Osteoblast (primary cell): Measurements from ENCODE around the gene DIS3L2. TPM values are rescaled to one million over a fixed set of nuclear protein-coding genes. Genes with fewer than 3 reads are reported as not detected.
A peak's percentile ranks its signal among the peaks of the same experiment; 100 is the strongest.

Experiments
- DNase-seq: peaks from one replicate; pipeline ENCODE4 v3.0.0; 2011; ENCODE audit warnings: low spot score, mixed read lengths; ENCODE audit not compliant: insufficient read length; ENCODE audit errors: missing footprints
- H2AFZ ChIP-seq: 2 replicates; pipeline ENCODE4 v1.6.0; 2011; ENCODE audit warnings: mild to moderate bottlenecking, low read length
- H3K27ac ChIP-seq: 2 replicates; pipeline ENCODE4 v1.5.1; 2011; ENCODE audit warnings: mild to moderate bottlenecking, low read depth, low read length, moderate library complexity
- H3K27me3 ChIP-seq: 2 replicates; pipeline ENCODE4 v1.6.0; 2012; ENCODE audit warnings: mild to moderate bottlenecking, control low read depth, inconsistent platforms, low read length, moderate library complexity; ENCODE audit not compliant: insufficient read depth
- H3K36me3 ChIP-seq: 2 replicates; pipeline ENCODE4 v1.5.1; 2011; ENCODE audit warnings: mild to moderate bottlenecking, low read length, control low read depth, moderate library complexity; ENCODE audit not compliant: insufficient read depth
- H3K4me1 ChIP-seq: 2 replicates; pipeline ENCODE4 v1.5.1; 2011; ENCODE audit warnings: mild to moderate bottlenecking, low read length, control low read depth, moderate library complexity; ENCODE audit not compliant: insufficient read depth
- H3K4me2 ChIP-seq: 2 replicates; pipeline ENCODE4 v1.6.0; 2011; ENCODE audit warnings: mild to moderate bottlenecking, low read length; ENCODE audit not compliant: insufficient read depth
- H3K4me3 ChIP-seq: fragments of 200-600 bp; sonication (generic); 3 replicates; pipeline ENCODE4 v1.5.1; 2012; ENCODE audit warnings: mild to moderate bottlenecking, low read length, inconsistent platforms; ENCODE audit not compliant: insufficient read depth
- H3K79me2 ChIP-seq: 2 replicates; pipeline ENCODE4 v1.6.0; 2012; ENCODE audit warnings: mild to moderate bottlenecking, low read length, control low read depth, inconsistent platforms; ENCODE audit not compliant: insufficient read depth
- H3K9me3 ChIP-seq: 2 replicates; pipeline ENCODE4 v1.5.1; 2011; ENCODE audit warnings: low read depth, low read length, control low read depth
- H4K20me1 ChIP-seq: 2 replicates; pipeline ENCODE4 v1.6.0; 2012; ENCODE audit warnings: mild to moderate bottlenecking, low read length, control low read depth; ENCODE audit not compliant: insufficient read depth
- CTCF ChIP-seq: IDR thresholded peaks from 2 replicates; pipeline ENCODE4 v1.5.1; 2011; ENCODE audit warnings: mild to moderate bottlenecking, low read depth, low read length, moderate library complexity; ENCODE audit errors: extremely low read depth
- total RNA-seq: library from RNA; depleted of rRNA; stranded (reverse); fragments of >200 nt; gene quantifications from 2 replicates; pipeline ENCODE4 v1.2.3, GENCODE V29; 2012

DIS3L2 gene
- total RNA-seq, 1 donor: 28.2 TPM

GRCh38 chr2:232327105-232328031 is 365.9 kb downstream of the DIS3L2 start:
- no peaks in the 10 kb centered on the region for H3K79me2 ChIP-seq
- H3K27ac ChIP-seq: no peak overlapping the region
- H2AFZ ChIP-seq: no peak overlapping the region
- no peak overlapping the region for H3K4me3 ChIP-seq
- peak; percentile 74 for TF ChIP-seq CTCF
- no peaks in the 10 kb centered on the region for H3K27me3 ChIP-seq
- no peaks in the 10 kb centered on the region for H3K4me1 ChIP-seq
- H3K9me3 ChIP-seq: no peaks in the 10 kb centered on the region
- H3K36me3 ChIP-seq: no peaks in the 10 kb centered on the region
- peaks cover 29% of the 10 kb centered on the region for H4K20me1 ChIP-seq
- H3K4me2 ChIP-seq: no peak overlapping the region
- peak; percentile 95 for DNase-seq

GRCh38 chr2:232328032-232328422 is 366.5 kb downstream of the DIS3L2 start:
- Histone ChIP-seq H3K9me3 (no peaks in the 10 kb centered on the region), H4K20me1 (peaks cover 29% of the 10 kb centered on the region)

GRCh38 chr2:232328516-232329460 is 367.3 kb downstream of the DIS3L2 start:
- DNase-seq: peak; percentile 53
- H3K4me3 ChIP-seq: no peak overlapping the region
- no peaks in the 10 kb centered on the region for H3K4me1 ChIP-seq
- no peak overlapping the region for H3K27ac ChIP-seq
- no peaks in the 10 kb centered on the region for H3K27me3 ChIP-seq
- no peak overlapping the region for H2AFZ ChIP-seq
- H3K79me2 ChIP-seq: no peaks in the 10 kb centered on the region
- H3K9me3 ChIP-seq: no peaks in the 10 kb centered on the region
- H3K36me3 ChIP-seq: no peaks in the 10 kb centered on the region
- no peak for TF ChIP-seq CTCF
- peaks cover 29% of the 10 kb centered on the region for H4K20me1 ChIP-seq
- H3K4me2 ChIP-seq: no peak overlapping the region

More at GRCh38 chr2:232328032-232328422, 366.5 kb downstream of the DIS3L2 start:
- Histone ChIP-seq H3K36me3 (no peaks in the 10 kb centered on the region), H3K4me3 (no peak overlapping the region), H3K4me2 (no peak overlapping the region), H3K4me1 (no peaks in the 10 kb centered on the region), H3K27me3 (no peaks in the 10 kb centered on the region), H2AFZ (no peak overlapping the region), H3K27ac (no peak overlapping the region), H3K79me2 (no peaks in the 10 kb centered on the region)
- DNase-seq: peak; percentile 74
- no peak for TF ChIP-seq CTCF
